ENCODE results near the gene MIA3.

- TF ChIP-seq CTCF (IDR thresholded peaks at IDR 0.05) (no peak), POLR2A (IDR thresholded peaks at IDR 0.05) (no peak)
Measured at GRCh38 chr1:222613627-222614026, 4.3 kb upstream of the MIA3 start.

Data from prostate gland (tissue), 2 donors.